Stomach (tissue), 4 donors: ENCODE data around the gene RNF224.

ENCODE experiments used
- POLR2A ChIP-seq, 4 donors: fragments of 450-650 bp; IDR thresholded peaks; one replicate each; pipeline ENCODE4 v1.6.1; 2016; ENCODE audit warnings: antibody characterized with exemption in 4 of 4, control low read depth in 2 of 4, mild to moderate bottlenecking in 1 of 4, moderate library complexity in 1 of 4
- POLR2AphosphoS5 ChIP-seq, 3 donors: sonication (generic); formaldehyde crosslinking; IDR thresholded peaks; one replicate each; pipeline ENCODE4 v1.6.1; 2016; ENCODE audit warnings: antibody characterized with exemption in 3 of 3
- TF ChIP-seq, protein P1 (sequence below), 7 experiments: fragments of 450-650 bp in 4 of 7; fragments of 200-600 bp in 3 of 7; sonication (generic) in 3 of 7; IDR thresholded peaks; one replicate each; pipeline ENCODE4 v1.5.1; 2016 to 2019; ENCODE audit warnings: antibody characterized with exemption in 7 of 7, control low read depth in 2 of 7, mild to moderate bottlenecking in 1 of 7

DNA sequence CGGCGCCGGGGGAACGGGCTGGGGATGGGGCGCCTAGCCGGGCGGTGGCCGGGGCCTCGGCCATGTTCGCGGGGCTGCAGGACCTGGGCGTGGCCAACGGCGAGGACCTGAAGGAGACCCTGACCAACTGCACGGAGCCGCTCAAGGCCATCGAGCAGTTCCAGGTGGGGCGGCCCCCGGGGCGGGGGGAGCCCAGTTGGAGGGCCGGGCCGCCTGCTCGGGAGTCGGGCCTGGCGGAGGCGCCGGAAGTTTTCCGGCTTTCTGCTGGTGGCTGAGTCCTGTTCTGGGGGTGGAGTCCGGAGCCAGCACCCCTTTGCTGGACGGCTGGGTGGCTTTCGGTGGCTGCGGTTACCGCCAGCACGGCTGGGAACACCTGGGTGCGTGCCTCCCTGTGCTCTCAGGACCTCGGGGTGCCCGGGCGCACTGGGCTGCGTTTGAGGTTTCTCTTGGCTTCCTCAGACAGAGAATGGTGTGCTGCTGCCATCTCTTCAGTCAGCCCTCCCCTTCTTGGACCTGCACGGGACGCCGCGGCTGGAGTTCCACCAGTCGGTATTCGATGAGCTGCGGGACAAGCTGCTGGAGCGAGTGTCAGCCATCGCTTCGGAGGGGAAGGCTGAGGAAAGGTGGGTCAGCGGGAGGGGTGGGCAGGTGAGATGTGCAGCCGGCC, 28.3 kb downstream of the RNF224 start:
- TF ChIP-seq POLR2AphosphoS5 (IDR thresholded peaks at IDR 0.05) (no peak), POLR2A (IDR thresholded peaks at IDR 0.05) (no peak)
- TF ChIP-seq, protein P1, sequence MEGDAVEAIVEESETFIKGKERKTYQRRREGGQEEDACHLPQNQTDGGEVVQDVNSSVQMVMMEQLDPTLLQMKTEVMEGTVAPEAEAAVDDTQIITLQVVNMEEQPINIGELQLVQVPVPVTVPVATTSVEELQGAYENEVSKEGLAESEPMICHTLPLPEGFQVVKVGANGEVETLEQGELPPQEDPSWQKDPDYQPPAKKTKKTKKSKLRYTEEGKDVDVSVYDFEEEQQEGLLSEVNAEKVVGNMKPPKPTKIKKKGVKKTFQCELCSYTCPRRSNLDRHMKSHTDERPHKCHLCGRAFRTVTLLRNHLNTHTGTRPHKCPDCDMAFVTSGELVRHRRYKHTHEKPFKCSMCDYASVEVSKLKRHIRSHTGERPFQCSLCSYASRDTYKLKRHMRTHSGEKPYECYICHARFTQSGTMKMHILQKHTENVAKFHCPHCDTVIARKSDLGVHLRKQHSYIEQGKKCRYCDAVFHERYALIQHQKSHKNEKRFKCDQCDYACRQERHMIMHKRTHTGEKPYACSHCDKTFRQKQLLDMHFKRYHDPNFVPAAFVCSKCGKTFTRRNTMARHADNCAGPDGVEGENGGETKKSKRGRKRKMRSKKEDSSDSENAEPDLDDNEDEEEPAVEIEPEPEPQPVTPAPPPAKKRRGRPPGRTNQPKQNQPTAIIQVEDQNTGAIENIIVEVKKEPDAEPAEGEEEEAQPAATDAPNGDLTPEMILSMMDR (IDR thresholded peaks at IDR 0.05) = no peak
